Breast epithelium (tissue), 3 donors: ENCODE measurements around the gene MED31.

Experiments
- CTCF ChIP-seq, 3 donors: fragments of 450-650 bp; IDR thresholded peaks; one replicate each; pipeline ENCODE4 v1.5.1; 2016 to 2017; ENCODE audit warnings: antibody characterized with exemption in 3 of 3, mild to moderate bottlenecking in 3 of 3, moderate library complexity in 3 of 3
- POLR2A ChIP-seq: fragments of 450-650 bp; IDR thresholded peaks from one replicate; pipeline ENCODE4 v1.6.1; 2016; ENCODE audit warnings: antibody characterized with exemption, mild to moderate bottlenecking, moderate library complexity

DNA sequence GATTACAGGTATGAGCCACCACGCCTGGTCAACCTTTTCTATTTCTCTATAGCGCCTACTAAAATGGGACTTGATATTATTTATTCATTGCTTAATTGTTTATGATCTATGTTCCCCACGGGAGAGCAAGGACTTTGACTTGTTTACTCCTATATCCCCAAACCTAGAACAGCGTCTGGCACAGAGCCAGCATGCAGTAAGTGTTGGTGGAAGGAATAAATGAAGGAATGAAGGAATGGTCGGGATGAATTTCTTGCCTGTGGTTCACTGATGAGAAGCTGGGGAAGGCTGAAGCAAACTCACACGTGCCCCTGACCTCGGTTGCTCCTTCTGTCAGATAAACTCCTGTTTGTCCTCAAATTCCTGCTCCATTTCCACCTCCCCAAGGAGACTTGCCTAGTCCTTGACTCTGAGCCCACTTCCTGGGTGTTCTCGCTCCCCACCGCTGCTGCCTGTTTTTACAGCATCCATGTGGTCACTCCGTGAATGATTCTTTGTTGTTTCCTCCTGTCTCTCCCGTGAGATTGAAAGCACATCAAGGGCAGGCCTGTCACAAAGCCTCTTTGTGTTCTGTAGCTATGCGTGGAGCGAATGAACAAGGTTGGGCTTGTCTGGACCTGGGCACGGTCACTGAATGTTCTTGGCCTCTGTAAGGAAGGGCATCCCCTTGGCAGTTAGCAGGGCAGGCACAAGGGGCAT is 17.5 kb upstream of the MED31 start:
- TF ChIP-seq CTCF (IDR thresholded peaks at IDR 0.05): no peak
- no peak for TF ChIP-seq POLR2A
